ENCODE results near the gene PLA2R1. TPM values are rescaled to one million over a fixed set of nuclear protein-coding genes. Genes with fewer than 3 reads are reported as not detected.

PLA2R1 gene
- total RNA-seq, 1 experiment from 2014 or later = 1.7 TPM

GRCh38 chr2:159895258-159896065, 167.0 kb downstream of the PLA2R1 start:
- DNase-seq (ENCODE audit: low spot score) = no peak

GRCh38 chr2:159894145-159894838, 168.1 kb downstream of the PLA2R1 start:
- no peak for DNase-seq (ENCODE audit: low spot score)

GRCh38 chr2:159892990-159893810, 169.2 kb downstream of the PLA2R1 start:
- DNase-seq (ENCODE audit: low spot score) = no peak

- peak; percentile 71 for DNase-seq (ENCODE audit: low spot score)
These were observed 170.3 kb downstream of the PLA2R1 start for GRCh38 chr2:159891917-159892730.

DNA sequence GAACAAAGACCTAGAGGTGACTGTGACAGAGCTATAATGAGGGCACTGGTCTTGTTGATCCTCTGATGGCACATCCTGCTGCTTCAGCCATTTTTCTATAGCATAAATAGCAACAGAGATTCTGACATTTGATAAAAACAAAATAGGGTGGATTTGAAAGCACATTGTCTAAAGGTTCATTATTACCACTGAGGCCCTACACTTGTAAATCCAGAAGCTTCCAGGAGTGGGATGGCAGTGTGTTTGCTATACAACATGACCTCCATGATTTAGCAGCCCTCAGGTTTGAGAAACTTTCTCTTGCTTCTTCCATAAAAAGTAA, 171.2 kb downstream of the PLA2R1 start:
- no peak for DNase-seq (ENCODE audit: low spot score)

DNA sequence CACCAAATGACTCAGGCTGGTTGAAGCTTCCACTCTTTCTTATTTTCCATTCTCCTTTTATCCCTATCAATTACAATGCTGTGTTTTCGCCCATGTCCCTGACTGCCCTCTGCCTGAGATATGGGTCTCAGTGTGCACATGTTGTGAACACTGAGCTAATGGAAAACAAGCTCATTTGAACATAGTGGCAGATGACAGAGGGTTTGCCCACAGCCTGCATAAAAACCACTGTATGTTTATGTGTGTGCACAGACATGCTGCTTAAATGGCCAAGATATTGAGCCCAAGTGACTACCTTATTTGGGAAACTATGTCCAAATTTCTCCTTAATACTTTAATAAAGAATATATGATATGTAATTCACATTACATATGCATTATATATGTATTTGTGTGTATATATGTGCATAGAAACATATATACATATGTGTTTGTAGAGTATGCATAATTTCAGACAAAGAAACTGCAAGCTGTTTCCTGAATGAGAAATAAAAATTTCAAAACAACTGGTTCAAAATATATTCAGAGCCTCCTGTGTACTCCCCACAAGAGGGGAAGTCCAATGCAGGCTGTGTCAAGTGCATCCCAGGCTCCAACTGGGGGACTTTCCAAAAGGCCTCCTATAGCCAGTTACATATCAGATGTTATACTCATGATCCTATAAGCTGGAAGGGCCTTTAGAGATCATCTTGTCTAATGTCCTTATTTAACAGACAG, 171.7 kb downstream of the PLA2R1 start:
- DNase-seq (ENCODE audit: low spot score) = no peak

- no peak for DNase-seq (ENCODE audit: low spot score)
These were observed 180.2 kb downstream of the PLA2R1 start for GRCh38 chr2:159882130-159882745.

Other genes with a start within 250 kb of the PLA2R1 start
- gene LY75, start 157.9 kb downstream of the PLA2R1 start, total RNA-seq (2014; rRNA removed; shearing (Covaris generic)) = 0.34 TPM in 1 of 2 replicates, not detected in the other
- 0.29 and 1.00 TPM in 2 replicates for gene ITGB6, start 137.7 kb upstream of the PLA2R1 start, total RNA-seq (2014; rRNA removed; shearing (Covaris generic))

Measured in A172 (cell line).